GM10248 (cell line): ENCODE data around the gene BABAM2.
A peak's percentile ranks its signal among the peaks of the same experiment; 100 is the strongest.

Experiments
- CTCF ChIA-PET: fragments of 300-600 bp; sonication (Branson Sonifier 250); formaldehyde crosslinking; extraction: SDS; loops from one replicate; lab custom pipeline; 2021; ENCODE audit warnings: antibody characterized with exemption; lab: Yijun Ruan, JAX
- POLR2A ChIA-PET: fragments of 350-650 bp; sonication (Branson Sonifier 250); formaldehyde crosslinking; extraction: SDS; loops from one replicate; lab custom pipeline; 2020; ENCODE audit warnings: antibody characterized with exemption; lab: Yijun Ruan, JAX
- DNase-seq: peaks from one replicate; pipeline ENCODE4 v3.0.0; 2012; ENCODE audit errors: extremely low spot score
- CTCF ChIP-seq: IDR thresholded peaks from 2 replicates; pipeline ENCODE4 v1.5.1; 2012; ENCODE audit warnings: mild to moderate bottlenecking, low read depth; ENCODE audit errors: extremely low read depth, missing control alignments, control extremely low read depth

Gene BABAM2

GRCh38 chr2:28225473-28226080, 335.0 kb downstream of the BABAM2 start:
- TF ChIP-seq CTCF, result no peak
- POLR2A ChIA-PET, result interaction anchor here (0.5 kb wide), 1 partner anchor 110 kb away, joined by 3 read pairs; no protein-coding TSS in a partner anchor
- DNase-seq, result no peak
- CTCF ChIA-PET, result interaction anchor here (0.8 to 1.7 kb wide), 4 partner anchors 11 to 48 kb away, joined by 3 to 4 read pairs (median 4); no protein-coding TSS in a partner anchor

DNA sequence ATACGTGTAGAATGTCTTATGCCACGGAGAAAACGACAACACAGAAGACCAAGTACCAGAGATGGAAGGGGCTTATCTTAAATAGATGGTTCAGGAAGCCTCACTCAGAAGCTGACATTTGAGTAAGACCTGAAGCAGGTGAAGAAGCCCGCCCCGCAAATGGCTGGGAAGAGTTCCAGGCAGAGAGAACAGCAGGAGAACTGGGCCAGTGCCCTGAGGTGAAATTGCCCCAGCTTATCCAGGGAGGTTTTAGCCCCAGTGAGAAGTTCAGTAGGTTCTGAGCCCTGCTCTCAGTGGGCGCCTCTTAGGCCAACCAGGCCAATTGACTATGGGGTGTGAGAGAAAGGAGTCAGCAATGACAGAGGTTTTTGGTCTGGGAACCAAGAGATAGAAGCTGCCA, 336.0 kb downstream of the BABAM2 start:
- no peak for DNase-seq
- no peak for TF ChIP-seq CTCF
- CTCF ChIA-PET, result no interaction called here
- POLR2A ChIA-PET, result no interaction called here

- POLR2A ChIA-PET, result no interaction called here
- no peak for TF ChIP-seq CTCF
- CTCF ChIA-PET, result no interaction called here
- no peak for DNase-seq
Observed at GRCh38 chr2:28227498-28227897, 337.0 kb downstream of the BABAM2 start.

GRCh38 chr2:28228434-28228995, 338.0 kb downstream of the BABAM2 start:
- TF ChIP-seq CTCF, result no peak
- peak; percentile 14 for DNase-seq
- POLR2A ChIA-PET, result no interaction called here
- CTCF ChIA-PET, result interaction anchor here (1.1 to 1.4 kb wide), 2 partner anchors 11 to 113 kb away, joined by 3 to 4 read pairs; no protein-coding TSS in a partner anchor

DNA sequence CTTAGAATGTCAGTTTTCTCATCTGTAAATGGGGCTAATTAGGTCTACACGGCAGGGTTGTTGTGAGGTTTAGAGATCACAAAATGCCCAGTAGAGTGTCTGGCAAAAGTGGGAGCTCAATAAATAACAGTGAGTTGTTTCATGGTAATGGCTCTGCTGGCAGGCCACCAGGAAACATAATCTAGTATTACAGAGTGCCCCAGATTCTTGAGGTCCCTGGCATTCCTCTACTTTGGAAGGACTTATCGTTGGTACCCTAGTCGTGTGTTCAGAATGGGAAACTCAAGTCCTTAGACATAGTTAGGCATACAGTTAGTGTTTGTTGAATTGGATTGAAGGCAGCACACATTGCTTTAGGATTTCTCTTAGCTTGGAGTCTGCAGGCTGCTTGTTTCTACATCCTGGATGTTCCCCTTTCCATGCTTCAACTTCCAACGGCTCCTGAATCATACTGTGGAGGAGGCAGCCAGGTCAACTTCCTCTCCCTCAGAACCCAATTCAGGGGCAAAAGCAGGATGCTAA, 340.6 kb downstream of the BABAM2 start:
- DNase-seq, result no peak
- ChIA-PET CTCF (no interaction called here), POLR2A (no interaction called here)
- TF ChIP-seq CTCF, result no peak

DNA sequence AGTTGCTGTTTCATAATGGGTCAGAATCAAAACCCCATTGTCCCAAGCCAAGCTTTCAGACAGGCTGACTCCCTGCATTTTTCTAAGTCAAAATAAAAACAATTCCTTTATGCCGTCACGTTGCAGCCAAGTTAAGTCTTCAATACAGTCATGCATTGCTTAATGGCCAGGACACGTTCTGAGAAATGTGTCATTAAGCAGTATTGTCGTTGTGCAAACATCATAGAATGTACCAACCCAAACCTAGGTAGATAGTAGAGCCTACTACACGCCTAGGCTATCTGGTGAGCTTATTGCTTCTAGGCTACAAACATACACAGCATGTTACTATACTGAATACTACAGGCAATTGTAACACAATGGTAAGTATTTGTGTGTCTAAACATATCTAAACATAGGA, 341.8 kb downstream of the BABAM2 start:
- no peak for DNase-seq
- no peak for TF ChIP-seq CTCF
- POLR2A ChIA-PET, result no interaction called here
- CTCF ChIA-PET, result no interaction called here
